IMR-90 (cell line): ENCODE data around the gene TCF12. TPM values are rescaled to one million over a fixed set of nuclear protein-coding genes. Genes with fewer than 3 reads are reported as not detected.
A peak's percentile ranks its signal among the peaks of the same experiment; 100 is the strongest.

Source experiments
- ATAC-seq: fragments of 200-7000 bp; cut with Tn5 transposase; 2 replicates; pipeline ENCODE4 v1.9.1; 2020; ENCODE audit warnings: low read depth, mild to moderate bottlenecking, moderate library complexity
- BruUV-seq: library from RNA; stranded (reverse); fragments of 400-500 nt; replicated peaks from 2 replicates; lab custom pipeline; 2021; lab: Mats Ljungman, UMichigan
- CTCF ChIA-PET: fragments of 300-600 bp; formaldehyde crosslinking; extraction: SDS; loops from one replicate; lab custom pipeline; 2021; ENCODE audit warnings: antibody characterized with exemption; lab: Yijun Ruan, JAX
- POLR2A ChIA-PET: fragments of 300-600 bp; sonication (Branson Sonifier 250); formaldehyde crosslinking; loops from one replicate; lab custom pipeline; 2022; ENCODE audit warnings: antibody characterized with exemption; ENCODE audit not compliant: unreplicated experiment; lab: Charles Lee
- DNase-seq: peaks from one replicate; pipeline ENCODE4 v3.0.0; 2013
- H2AFZ ChIP-seq: replicated peaks from 2 replicates; pipeline ENCODE3; 2013; ENCODE audit warnings: low read length, mild to moderate bottlenecking; ENCODE audit not compliant: poor library complexity
- H2AK5ac ChIP-seq: 2 replicates; pipeline ENCODE4 v1.6.1; 2013; ENCODE audit warnings: low read depth, low read length, inconsistent platforms
- H2AK9ac ChIP-seq: replicated peaks from 2 replicates; pipeline ENCODE3; 2013; ENCODE audit warnings: mild to moderate bottlenecking, low read depth, low read length, moderate library complexity; ENCODE audit not compliant: poor library complexity
- H2BK120ac ChIP-seq: 2 replicates; pipeline ENCODE4 v1.6.1; 2013; ENCODE audit warnings: low read depth, low read length, inconsistent platforms
- H2BK15ac ChIP-seq: 3 replicates; pipeline ENCODE4 v1.6.1; 2013; ENCODE audit warnings: low read depth, low read length, inconsistent platforms
- H2BK20ac ChIP-seq: 2 replicates; pipeline ENCODE4 v1.6.1; 2013; ENCODE audit warnings: low read depth, mild to moderate bottlenecking, inconsistent platforms, low read length, moderate library complexity
- H2BK5ac ChIP-seq: 2 replicates; pipeline ENCODE4 v1.6.1; 2013; ENCODE audit warnings: mild to moderate bottlenecking, low read depth, low read length, inconsistent platforms; ENCODE audit not compliant: poor library complexity, severe bottlenecking
- H3K14ac ChIP-seq: replicated peaks from 2 replicates; pipeline ENCODE4 v1.6.1; 2013; ENCODE audit warnings: low read depth, low read length, inconsistent platforms
- H3K18ac ChIP-seq: 2 replicates; pipeline ENCODE4 v1.6.1; 2013; ENCODE audit warnings: low read depth, low read length, control low read depth
- H3K23ac ChIP-seq: 2 replicates; pipeline ENCODE4 v1.6.1; 2013; ENCODE audit warnings: low read depth, low read length, inconsistent platforms
- H3K27ac ChIP-seq: 2 replicates; pipeline ENCODE4 v1.5.1; 2013; ENCODE audit warnings: mild to moderate bottlenecking, control low read depth, low read length; ENCODE audit not compliant: insufficient read depth
- H3K27me3 ChIP-seq: 2 replicates; pipeline ENCODE4 v1.6.1; 2013; ENCODE audit warnings: low read length; ENCODE audit not compliant: control insufficient read depth, insufficient read depth
- H3K36me3 ChIP-seq: 2 replicates; pipeline ENCODE4 v1.6.1; 2013; ENCODE audit warnings: low read length, mixed read lengths; ENCODE audit not compliant: control insufficient read depth, insufficient read depth
- H3K4ac ChIP-seq: 2 replicates; pipeline ENCODE4 v1.6.1; 2013; ENCODE audit warnings: low read depth, low read length, inconsistent platforms
- H3K4me1 ChIP-seq: 2 replicates; pipeline ENCODE4 v1.6.1; 2013; ENCODE audit warnings: low read length, mixed read lengths; ENCODE audit not compliant: control insufficient read depth, insufficient read depth
- H3K4me2 ChIP-seq: 2 replicates; pipeline ENCODE4 v1.6.1; 2013; ENCODE audit warnings: low read depth, mild to moderate bottlenecking, control low read depth, low read length, moderate library complexity
- H3K4me3 ChIP-seq: 2 replicates; pipeline ENCODE4 v1.5.1; 2013; ENCODE audit warnings: low read depth, mild to moderate bottlenecking, control low read depth, low read length, moderate library complexity; ENCODE audit not compliant: insufficient read depth
- H3K56ac ChIP-seq: 2 replicates; pipeline ENCODE4 v1.6.1; 2013; ENCODE audit warnings: low read length, inconsistent platforms; ENCODE audit not compliant: insufficient read depth; ENCODE audit errors: extremely low read depth
- H3K79me1 ChIP-seq, 2 experiments: 2 replicates each; pipeline ENCODE4 v1.6.1; 2013; ENCODE audit warnings: low read length in 2 of 2, inconsistent platforms in 1 of 2, low read depth in 1 of 2
- H3K9ac ChIP-seq: 2 replicates; pipeline ENCODE4 v1.6.1; 2013; ENCODE audit warnings: low read depth, low read length, control low read depth
- H3K9me1 ChIP-seq: 2 replicates; pipeline ENCODE4 v1.6.1; 2013; ENCODE audit warnings: low read length, inconsistent platforms; ENCODE audit not compliant: insufficient read depth
- H3K9me3 ChIP-seq: 2 replicates; pipeline ENCODE4 v1.6.1; 2013; ENCODE audit warnings: low read length; ENCODE audit not compliant: control insufficient read depth, insufficient read depth
- H4K20me1 ChIP-seq: 2 replicates; pipeline ENCODE4 v1.6.1; 2013; ENCODE audit warnings: low read length, inconsistent platforms; ENCODE audit not compliant: insufficient read depth
- H4K5ac ChIP-seq: 2 replicates; pipeline ENCODE4 v1.6.1; 2013; ENCODE audit warnings: mild to moderate bottlenecking, low read depth, low read length, control low read depth
- H4K8ac ChIP-seq, 2 experiments: 2 replicates each; pipeline ENCODE4 v1.6.1; 2013; ENCODE audit warnings: low read depth in 2 of 2, low read length in 2 of 2, control low read depth in 1 of 2, inconsistent platforms in 1 of 2
- H4K91ac ChIP-seq: 2 replicates; pipeline ENCODE4 v1.6.1; 2013; ENCODE audit warnings: low read depth, low read length, inconsistent platforms; ENCODE audit not compliant: insufficient read depth
- CHD1 ChIP-seq: IDR thresholded peaks from 2 replicates; pipeline ENCODE4 v1.6.1; 2012; ENCODE audit warnings: low read depth, low read length, improper control_type of control experiment
- MXI1 ChIP-seq: IDR thresholded peaks from 2 replicates; pipeline ENCODE4 v1.6.1; 2012; ENCODE audit warnings: low read depth, mild to moderate bottlenecking, low read length, moderate library complexity, borderline replicate concordance
- RAD21 ChIP-seq: IDR thresholded peaks from 2 replicates; pipeline ENCODE4 v1.6.1; 2012; ENCODE audit warnings: low read length, improper control_type of control experiment
- RCOR1 ChIP-seq: IDR thresholded peaks from 2 replicates; pipeline ENCODE4 v1.6.1; 2012; ENCODE audit warnings: mild to moderate bottlenecking, low read length, improper control_type of control experiment; ENCODE audit not compliant: insufficient replicate concordance
- SMC3 ChIP-seq: fragments of 150-350 bp; IDR thresholded peaks from 2 replicates; pipeline ENCODE4 v1.6.1; 2016; ENCODE audit warnings: low read depth, mild to moderate bottlenecking, antibody characterized with exemption, low read length, moderate library complexity
- WGBS, 2 experiments: methylation state at CpG; one replicate each; pipeline versions ENCODE4 v1.1.5 to v1.1.7; 2013; ENCODE audit warnings: missing lambda C conversion rate in 2 of 2; ENCODE audit not compliant: insufficient read length in 1 of 2; ENCODE audit errors: extremely low coverage in 2 of 2; 5-methylcytosine and 5-hydroxymethylcytosine counted together
- dilution Hi-C: fragments of 300-500 bp; cut with HindIII; formaldehyde crosslinking; loops from one replicate; pipeline ENCODE4 v1.14.3; 2018; ENCODE audit warnings: low sequenced_read_pairs; ENCODE audit not compliant: unreplicated experiment
- in situ Hi-C: fragments of 300-500 bp; cut with MboI; formaldehyde crosslinking; loops from 3 replicates; pipeline ENCODE4 v1.14.3; 2019; ENCODE audit warnings: low sequenced_read_pairs, inconsistent platforms, mixed read lengths
- intact Hi-C: fragments of 100-400 bp; cut with micrococcal nuclease; formaldehyde crosslinking; loops from 2 replicates; pipeline ENCODE4 v1.10.0; 2022
- polyA plus RNA-seq, 3 experiments: library from polyadenylated mRNA; depleted of rRNA; stranded (reverse); fragments of >200 nt; gene quantifications; 2 replicates each; pipeline ENCODE4 v1.2.3, GENCODE V29; 2012; ENCODE audit warnings: low replicate concordance in 1 of 3
- total RNA-seq: library from RNA; depleted of rRNA; stranded (reverse); fragments of >200 nt; gene quantifications from 2 replicates; pipeline ENCODE4 v1.2.3, GENCODE V29; 2012
- TF ChIP-seq, protein P1 (sequence below): fragments of 150-350 bp; IDR thresholded peaks from 2 replicates; pipeline ENCODE4 v1.6.1; 2016; ENCODE audit warnings: low read depth, mild to moderate bottlenecking, low read length, moderate library complexity, borderline replicate concordance

The TCF12 gene
- total and polyA plus RNA-seq, 2 of the 4 experiments (the other 2 are of a cell fraction): 79.4 to 160 TPM

DNA sequence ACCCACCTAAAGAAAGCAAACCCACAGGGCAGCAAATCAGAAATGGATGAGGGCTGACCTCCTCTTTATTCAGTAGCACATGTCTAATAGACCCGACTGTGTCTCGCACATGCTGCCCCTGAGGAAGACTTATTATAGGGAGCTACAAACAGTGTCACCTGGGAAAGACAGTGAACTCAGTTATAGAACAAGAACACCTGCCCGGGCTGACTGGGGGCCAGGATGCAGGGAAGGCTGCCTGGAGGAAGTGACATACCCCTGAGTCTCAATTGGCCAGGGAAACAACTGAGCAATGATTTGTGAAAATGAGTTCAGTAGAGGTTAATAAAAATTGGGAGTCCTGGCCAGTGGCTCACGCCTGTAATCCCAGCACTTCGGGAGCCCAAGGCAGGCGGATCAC, 379.2 kb downstream of the TCF12 start:
- Histone ChIP-seq H2BK20ac (no peak overlapping the region), H3K9me1 (peaks cover 6% of the 10 kb centered on the region; the same call in 1 of the 2 replicates), H4K91ac (no peak overlapping the region), H3K56ac (no peak overlapping the region; the same call in 1 of the 2 replicates), H3K4me2 (no peak overlapping the region), H3K4me3 (no peak overlapping the region), H3K36me3 (peaks cover 2% of the 10 kb centered on the region; the same call in 1 of the 2 replicates), H3K9ac (no peak overlapping the region), H4K8ac (no peak overlapping the region), H3K14ac (no peak overlapping the region), H3K18ac (peak overlapping the region; percentile 36; the same call in 1 of the 2 replicates), H2AFZ (no peak overlapping the region), H2BK15ac (no peak overlapping the region), H3K27me3 (no peaks in the 10 kb centered on the region), H4K5ac (no peak overlapping the region), H3K4me1 (peaks cover 17% of the 10 kb centered on the region), H3K79me1 (no peaks in the 10 kb centered on the region), H3K9me3 (no peaks in the 10 kb centered on the region), H2AK9ac (no peak overlapping the region), H3K27ac (no peak overlapping the region), H3K4ac (no peak overlapping the region), H4K20me1 (no peaks in the 10 kb centered on the region), H2BK5ac (no peak overlapping the region), H2AK5ac (no peak overlapping the region; the same call in 1 of the 2 replicates), H2BK120ac (no peak overlapping the region), H3K23ac (no peak overlapping the region)
- ChIA-PET CTCF (interaction anchor here (1.0 kb wide), 1 partner anchor 151 kb away, joined by 4 read pairs; no protein-coding TSS in a partner anchor), POLR2A (no interaction called here)
- dilution Hi-C loops (no loop called here), in situ Hi-C loops (no loop called here), intact Hi-C loops (no loop called here)
- 100% methylated on average over 2 of the region's 6 CpGs; no CpG with 5 or more reads in 1 of the 2 experiments for WGBS, 2 experiments
- no peak for ATAC-seq
- no peak for DNase-seq
- BruUV-seq: no TSS peak
- TF ChIP-seq, protein P1, sequence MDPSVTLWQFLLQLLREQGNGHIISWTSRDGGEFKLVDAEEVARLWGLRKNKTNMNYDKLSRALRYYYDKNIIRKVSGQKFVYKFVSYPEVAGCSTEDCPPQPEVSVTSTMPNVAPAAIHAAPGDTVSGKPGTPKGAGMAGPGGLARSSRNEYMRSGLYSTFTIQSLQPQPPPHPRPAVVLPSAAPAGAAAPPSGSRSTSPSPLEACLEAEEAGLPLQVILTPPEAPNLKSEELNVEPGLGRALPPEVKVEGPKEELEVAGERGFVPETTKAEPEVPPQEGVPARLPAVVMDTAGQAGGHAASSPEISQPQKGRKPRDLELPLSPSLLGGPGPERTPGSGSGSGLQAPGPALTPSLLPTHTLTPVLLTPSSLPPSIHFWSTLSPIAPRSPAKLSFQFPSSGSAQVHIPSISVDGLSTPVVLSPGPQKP: no peak
- no peak for TF ChIP-seq RAD21
- no peak for TF ChIP-seq SMC3
- no peak for TF ChIP-seq CHD1
- TF ChIP-seq RCOR1: no peak
- no peak for TF ChIP-seq MXI1
